HG02970 (cell line): ENCODE measurements around the gene SLC2A6.

Experiments
- ATAC-seq: cut with Tn5 transposase; IDR thresholded peaks from one replicate; pipeline ENCODE4 v1.9.1; 2021; ENCODE audit warnings: mild to moderate bottlenecking, moderate library complexity, moderate number of reproducible peaks; ENCODE audit not compliant: unreplicated experiment, low FRiP score

SLC2A6 gene

DNA sequence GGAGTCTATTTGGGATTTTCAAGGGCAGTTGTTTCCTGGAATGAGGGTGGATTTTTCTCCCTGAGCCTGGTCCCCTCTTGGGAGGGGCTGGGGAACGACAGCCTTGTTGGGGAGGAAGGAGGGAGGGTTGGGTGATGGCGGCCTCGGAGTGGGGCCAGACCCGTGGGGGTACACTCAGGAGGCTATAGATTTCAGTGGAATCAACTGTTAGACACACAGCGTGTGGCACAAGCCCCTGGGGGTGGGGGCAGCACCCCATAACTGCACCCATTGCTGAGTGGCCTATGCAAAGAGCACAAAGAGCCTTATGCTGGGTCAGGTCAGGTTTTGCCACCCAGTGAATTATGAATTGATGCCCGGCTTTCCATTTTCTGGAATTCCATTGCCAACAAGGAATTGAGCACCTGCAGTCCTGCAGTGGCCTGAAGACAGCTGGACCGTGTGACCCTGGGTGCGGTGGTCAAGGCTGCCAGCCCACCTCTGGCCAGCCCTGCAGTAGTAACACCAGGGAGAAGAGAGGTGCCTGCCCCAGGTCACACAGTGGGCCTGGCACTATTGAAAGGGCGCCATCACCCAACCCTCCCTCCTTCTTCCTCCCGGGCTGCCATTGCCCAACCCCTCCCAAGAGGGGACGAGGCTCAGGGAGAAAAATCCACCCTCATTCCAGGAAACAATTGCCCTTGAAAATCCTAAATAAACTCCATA is 37.5 kb upstream of the SLC2A6 start:
- no peak for ATAC-seq

DNA sequence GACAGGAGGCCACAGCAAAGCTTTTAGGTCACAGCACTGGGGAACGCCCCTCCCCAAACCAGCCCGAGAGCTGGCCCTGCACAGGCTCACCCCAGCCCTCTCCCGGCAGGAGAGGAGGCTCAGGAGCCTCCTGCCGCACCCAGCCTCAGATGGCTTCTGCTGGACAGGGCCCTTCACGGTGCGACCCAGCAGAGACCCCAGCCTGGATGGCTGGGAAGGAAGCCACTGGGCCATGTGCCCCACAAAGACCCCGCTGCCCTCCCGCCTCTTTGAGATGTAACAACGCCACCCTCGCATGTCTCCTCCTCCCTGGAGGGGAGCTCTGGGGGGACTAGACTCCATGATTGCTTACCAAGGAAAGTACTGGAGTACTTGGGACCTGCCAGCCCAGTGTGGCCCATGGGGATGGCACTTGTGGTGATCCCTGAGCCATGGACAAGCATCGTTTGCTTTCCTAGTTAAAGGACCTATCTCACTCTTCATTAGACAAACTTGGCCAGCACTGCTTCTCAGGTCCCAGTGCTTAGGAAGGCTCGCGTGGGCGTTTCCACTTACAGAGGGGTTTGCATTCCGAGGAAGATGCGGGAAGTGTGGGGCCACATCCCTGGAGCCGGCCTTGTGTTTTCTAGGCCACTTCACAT is 36.8 kb upstream of the SLC2A6 start:
- no peak for ATAC-seq

DNA sequence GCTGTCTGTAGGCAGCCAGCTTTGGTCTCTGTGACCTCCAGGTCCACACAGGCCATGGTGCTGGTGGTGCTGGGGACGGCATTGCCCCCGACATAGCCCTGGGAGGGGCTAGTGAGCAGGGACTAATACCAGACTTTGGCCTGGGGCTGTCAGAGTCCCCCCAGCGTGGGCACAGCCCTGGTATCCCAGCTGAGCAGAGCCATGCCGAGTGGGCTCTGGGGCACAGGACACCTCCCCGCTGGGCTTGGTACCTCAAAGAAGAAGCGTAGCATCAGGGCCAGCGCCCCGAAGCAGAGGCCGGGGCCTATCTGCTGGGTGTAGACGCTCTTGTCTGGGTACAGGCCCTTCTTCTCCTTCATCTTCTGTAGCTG is 36.3 kb upstream of the SLC2A6 start:
- no peak for ATAC-seq

DNA sequence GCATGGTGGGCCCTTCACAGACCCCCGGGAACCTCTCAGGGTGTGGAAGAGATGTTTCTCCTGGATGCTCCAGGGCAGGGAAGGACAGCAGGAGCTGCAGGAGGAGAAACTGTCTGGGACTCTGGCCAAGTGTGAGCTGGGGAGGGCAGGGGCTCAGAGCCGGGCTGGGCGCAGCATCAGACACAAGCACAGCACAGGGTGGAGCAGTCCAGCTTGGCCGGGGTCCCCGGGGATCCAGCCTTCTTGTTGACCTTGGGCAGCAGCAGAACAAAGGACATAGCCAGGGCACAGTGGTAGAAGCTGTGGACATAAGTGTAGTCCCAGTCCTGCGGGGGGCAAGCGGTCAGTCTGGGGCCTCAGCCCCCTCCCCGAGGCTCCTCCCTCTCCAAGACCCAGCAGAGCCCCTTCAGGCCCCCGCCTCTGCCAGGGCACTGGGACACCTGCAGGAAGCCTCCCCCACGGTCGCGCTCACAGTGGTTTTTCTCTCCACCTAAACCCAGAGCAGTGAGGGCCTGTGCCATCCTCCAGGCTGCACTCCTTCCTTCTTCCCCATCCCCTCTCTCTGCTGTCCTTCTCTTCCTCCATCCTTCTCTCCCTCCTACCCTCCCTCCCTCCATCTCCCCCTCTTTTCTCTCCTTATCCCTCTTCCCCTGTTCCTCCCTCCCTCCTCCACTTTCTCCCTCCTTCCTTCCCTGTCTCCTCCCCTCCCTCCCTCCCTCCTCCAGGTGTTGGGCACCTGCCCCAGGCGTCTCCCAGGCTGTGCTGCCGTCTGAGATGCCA is 35.8 kb upstream of the SLC2A6 start:
- no peak for ATAC-seq

DNA sequence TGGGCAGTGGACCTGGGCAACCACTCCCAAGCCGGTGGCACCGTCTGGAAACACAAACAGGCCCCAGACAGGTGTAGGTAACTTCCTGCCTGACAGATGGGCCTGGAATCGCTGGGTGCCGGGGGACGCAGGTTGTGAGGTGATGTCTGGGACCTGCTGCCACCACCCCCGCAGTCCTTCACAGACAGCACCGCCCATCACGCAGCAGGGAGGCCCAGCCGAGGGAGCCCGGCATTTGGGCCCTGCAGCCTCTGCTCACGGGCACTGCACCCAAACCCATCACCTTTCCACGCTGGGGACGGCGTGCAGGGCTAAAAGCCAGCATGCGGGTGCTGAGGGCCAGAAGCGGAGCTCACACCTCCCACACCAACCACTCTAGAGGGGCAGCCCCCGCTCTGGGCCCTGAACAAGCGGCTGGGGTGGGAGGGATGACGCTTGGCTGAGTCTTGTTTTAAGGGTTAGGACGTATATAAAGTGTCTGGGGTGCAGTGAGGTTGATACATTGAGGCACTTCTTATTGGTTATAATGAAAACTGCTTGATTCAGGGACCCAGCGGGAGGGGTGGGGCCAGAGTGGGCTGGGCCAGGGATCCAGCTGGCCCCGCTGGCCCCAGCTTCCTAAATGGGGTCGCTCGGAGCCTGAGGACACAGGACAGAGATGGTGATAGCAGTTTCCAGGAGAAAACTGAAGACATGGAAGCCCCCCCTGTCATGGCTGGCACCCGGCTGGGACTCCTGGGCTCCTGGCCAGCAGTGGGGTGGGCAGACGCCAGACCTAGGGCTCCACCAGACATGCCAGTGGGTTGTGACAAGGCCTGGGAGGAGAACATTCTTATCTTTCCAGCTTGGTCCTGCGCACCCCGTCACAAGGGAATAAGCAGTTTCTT is 34.6 kb upstream of the SLC2A6 start:
- no peak for ATAC-seq

DNA sequence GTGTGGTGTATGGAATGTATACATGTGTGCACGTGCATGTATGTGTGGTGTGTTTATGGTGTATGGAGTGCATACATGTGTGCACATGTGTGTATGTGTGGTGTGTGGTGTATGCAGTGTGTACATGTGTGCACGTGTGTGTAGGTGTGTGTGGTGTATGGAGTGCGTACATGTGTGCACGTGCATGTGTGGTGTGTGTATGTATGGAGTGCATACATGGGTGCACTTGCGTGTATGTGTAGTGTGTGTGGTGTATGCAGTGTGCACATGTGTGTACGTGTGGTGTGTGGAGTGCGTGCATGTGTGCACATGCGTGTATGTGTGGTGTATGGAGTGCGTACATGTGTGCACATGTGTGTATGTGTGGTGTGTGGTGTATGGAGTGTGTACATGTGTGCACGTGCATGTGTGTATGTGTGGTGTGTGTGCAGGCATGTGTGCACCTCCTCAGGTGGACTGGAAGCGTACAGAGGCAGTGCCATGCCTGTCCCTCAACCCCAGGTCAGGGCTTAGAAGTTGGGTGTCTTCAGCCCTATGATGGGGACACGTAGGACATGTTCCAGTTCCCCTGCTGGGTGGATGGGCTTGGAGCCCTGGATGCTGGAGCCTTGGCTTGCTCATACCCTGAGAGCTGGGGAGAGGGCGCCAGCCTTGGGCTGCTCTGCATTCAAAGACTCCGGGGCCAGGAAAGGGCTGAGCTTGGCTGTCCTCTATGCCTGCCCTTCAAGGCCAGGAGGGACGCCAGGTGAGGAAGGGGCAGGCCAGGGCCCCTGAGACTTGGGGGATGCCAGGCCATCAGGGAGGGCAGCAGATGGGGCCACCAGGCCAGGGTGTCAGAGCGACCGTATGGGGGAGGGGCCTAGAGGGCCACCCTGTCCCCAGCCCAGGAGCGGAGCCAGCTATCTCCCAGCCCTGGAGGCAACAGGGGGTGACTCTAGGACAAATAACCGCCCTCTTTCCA is 33.6 kb upstream of the SLC2A6 start:
- ATAC-seq, result no peak

DNA sequence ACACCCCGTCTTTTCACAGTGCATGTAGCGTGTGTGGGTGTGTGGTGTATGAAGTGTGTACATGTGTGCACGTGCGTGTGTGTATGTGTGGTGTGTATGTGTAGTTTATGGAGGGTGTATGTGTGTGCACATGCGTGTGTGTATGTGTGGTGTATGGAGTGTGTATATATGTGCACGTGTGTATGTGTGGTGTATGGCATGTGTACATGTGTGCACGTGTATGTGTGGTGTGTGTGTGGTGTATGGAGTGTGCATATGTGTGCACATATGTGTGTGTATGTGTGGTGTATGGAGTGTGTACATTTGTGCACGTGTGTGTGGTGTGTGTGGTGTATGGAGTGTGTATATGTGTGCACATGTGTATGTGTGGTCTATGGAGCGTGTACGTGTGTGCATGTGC is 32.7 kb upstream of the SLC2A6 start:
- no peak for ATAC-seq

DNA sequence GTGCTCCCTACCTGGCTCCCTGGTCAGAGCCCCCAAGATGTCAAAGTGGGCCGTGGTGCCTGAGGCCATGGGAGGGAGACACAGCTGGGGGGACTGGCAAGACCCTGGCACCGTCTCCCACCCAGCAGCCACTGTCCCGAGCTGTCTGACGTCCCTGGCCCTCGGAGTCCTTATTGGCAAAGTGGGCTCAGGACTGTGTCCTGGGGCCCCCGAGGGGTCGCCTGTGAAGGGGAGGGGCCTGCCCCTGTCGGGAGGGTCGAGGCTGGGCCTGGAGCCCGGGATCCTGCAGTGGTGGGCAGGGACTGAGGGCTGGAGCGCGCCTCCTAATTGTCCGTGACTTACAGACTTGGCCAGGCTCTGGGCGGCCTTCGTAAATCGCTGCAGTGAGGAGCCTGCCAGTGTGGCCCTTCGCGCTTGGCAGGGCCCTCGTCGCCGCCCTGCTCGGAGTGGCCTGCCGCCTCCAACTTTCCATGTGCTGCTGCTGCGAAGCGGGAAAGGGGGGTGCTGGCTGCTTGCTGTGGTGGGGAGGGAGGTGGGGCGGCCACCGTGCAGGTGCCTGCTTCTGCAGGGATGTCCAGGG is 32.1 kb upstream of the SLC2A6 start:
- ATAC-seq, result no peak

DNA sequence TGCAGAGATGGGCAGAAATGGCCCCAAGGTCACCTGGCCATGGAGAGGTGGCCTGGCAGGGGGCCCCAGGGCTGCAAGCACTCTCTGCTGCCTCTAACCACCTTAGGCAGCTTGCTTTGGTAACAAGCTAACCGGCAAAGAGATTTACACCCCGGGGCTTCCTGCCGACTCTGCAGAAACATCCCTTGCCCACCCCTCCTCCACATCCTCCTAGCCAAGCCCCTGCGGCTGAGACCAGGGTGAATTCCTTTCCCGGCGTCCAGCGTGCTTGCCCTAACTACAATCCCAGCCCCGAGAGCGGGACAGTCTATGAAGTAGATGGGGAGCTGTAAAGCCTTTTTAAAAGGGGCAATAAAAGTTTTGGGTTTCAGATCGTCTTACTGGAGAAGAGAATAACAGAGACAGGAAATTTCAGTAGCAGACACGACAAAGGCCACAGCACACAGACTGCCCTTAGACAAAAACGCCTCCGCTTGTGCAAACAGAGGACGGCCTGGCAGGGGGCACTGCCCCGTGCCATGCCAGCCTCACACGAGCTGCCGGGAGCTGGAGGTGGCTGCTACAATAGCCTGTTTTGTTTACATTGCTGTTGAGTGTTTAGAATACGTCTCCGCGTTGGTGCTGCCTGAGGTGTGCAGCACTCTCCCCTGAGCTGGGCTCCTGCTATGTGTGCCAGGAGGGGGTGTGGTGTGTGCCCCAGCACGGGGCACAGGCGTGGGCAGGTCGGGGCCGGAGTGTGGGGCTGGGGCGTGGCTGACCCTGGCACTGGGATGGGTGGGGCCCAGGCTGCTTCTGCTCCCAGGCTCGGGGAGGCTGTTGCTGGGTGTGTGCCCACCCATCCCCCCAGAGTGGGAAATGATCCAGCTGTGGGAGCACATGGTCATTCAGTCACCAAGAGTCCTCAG is 30.5 kb upstream of the SLC2A6 start:
- ATAC-seq, result no peak

DNA sequence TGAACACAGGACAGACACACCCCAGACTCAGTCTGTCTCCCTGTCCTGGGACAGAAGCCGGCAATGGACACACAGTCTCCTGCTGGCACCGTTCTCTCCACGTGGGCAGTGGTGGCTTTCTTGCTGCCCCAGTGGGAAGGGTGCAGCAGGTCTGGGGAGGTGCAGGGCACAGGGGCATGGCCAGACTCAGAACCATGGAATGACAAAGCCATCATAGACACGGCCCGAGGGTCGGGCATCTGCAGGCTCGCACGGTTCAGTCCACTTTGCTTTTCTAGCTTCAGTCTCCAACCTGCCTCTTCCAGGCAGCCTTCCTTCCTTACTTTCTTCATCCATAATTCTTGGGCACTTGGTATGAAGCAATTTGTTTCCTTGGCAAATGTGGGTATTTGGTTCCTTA is 29.1 kb upstream of the SLC2A6 start:
- ATAC-seq, result no peak

DNA sequence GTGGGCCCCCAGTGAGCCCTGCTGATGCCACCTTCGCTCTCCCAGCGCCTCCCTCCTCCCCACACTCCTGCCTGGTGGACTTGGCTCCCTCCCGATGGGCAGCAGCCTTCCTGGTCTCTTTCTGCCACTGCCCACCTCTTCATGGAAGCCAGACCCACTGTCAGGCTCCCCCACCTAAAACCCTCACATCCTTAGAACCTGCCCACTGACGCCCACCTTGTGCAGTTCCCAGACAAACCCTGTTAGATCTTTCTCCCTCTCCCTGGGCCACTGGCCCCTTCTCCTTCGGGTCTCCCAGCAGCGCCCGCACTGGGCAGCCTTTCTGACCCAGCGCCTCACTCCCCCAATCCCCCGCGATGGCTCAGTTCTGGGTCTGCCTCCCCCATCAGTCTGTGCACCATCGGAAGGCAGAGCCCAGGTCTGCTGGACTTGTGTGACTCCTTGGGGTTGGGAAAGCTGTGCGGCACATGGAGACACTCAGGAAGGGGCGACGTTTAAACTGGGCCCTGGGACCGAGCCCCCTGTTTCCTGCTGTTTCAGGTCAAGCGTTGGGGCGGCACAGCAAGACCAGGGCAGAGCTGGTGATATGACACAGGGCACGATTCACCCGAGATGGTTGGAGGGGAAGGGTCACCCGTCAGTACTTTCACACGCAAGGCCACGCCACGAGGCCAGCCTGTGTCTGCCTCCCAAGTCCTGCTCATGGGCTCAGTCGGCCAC is 28.5 kb upstream of the SLC2A6 start:
- no peak for ATAC-seq

DNA sequence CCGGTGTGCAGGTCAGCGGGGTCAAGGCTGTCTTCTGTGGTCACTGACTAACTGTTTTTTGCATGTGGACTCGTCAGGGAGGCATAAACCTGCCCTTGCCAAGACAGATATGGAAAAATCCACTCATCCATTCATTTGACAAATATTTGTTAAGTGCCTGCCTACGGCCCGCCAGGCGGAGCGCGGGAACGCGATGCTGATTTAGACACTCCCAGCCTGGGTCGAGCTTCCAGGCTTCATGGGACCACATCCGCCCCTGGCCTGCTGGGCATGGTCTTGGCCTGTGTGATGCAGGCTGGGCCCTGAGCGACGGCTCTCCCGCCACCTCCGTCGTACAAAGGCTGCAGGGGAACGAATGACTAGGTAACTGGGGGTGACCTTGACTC is 27.7 kb upstream of the SLC2A6 start:
- no peak for ATAC-seq

DNA sequence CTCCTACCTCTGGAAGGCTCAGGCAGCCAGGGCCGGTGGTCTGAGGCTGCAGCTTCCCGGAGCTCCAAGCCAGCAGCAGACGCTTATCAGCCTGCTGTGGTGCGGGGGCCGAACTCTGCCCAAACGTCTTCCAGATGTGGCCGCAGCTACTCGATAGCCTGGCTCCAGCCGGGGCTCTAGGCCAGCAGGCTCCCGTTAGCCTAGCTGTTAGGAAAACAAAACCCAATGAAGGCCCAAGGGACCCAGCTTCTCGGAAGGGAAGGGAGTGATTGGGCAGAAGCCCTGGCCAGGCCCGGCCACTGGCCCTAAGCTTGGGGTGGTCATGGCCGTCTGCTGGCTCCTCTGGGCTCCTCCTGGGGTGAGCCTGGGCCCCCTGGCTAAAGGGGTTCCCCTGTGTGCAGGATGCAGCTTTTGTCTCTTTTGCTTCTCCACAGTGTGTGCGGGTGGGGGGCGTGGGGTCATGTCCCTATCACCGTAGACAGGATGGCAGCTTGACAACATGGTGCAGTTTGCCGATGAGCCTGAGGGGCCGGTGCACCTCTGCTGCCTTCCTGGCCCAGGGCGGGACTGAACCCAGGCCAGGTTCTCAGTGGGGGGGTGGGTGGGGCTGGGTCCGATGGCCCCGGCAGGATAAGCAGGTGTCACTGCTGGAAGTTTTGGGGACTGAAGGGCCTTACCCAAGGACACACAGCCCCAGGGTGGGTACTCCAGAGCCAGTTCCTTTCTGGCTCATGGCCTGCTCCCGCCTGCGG is 27.2 kb upstream of the SLC2A6 start:
- no peak for ATAC-seq

DNA sequence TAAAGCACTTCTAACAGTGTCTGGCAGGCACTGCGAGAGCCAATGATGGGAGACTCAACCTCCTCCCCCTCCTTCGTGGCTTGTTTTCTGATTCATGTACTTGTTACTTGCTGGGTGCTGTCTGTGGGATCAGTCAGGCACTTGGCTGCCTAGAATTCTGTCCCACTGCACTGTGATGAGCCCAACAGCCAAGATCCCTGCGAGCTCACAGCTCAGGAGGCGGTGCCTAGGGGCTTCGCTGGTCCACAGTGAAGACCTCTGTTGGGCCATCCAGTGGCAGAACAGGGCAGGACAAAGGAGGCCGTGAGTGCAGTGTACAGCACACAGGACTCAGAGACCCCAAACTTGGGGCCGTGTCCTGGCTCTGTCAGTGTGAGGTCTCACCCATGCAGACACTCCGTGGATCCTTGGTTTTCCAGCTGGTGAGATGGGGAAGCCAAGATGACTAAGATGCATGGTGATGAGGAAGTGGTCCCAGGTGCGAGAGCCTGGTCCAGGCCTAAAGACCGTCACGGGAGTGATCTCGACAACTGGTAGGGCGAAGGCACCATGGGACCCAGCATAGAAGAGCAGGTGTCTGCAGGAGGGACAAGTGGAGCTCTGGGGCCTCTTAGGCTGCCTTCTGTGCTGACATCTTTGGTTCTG is 26.4 kb upstream of the SLC2A6 start:
- no peak for ATAC-seq

DNA sequence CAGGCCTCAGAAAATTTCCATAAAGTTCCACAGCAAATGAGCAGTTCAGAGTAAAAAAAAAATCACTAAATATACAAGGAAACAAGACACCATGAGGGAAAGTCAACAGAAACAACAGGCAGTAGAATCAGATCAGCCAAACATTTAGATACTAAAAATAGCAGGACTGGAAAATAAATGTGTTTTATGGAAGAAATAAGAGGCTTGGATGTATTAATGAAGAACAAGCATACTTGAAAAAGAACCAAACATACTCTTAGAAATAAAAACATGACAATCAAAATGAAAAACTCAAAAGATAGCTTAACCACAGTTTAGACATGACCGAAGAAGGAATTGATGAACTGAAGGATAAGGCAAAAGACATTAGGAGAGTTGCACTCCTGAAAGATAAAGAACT is 23.2 kb upstream of the SLC2A6 start:
- no peak for ATAC-seq

DNA sequence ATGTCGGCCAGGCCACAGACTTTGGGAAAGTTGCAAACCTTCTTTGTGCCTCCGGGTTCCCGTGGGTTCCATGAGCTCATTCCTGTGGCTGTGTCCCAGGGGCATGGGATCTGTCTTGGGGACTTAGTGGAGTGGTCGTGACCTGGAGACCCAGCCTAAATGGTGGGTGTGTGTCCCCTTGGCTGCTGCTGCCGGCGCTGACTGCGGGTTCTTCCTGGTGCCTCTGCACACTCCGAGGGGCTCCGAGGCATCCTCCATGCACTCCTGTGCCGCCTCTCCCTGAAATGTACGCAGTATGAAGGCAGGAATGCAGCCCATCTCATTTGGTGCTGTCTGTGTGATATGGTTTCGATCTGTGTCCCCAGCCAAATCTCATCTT is 21.0 kb upstream of the SLC2A6 start:
- no peak for ATAC-seq
